Right hindlimb (tissue), 1 donor: ENCODE results near the gene SQSTM1.
"Not testable (repeated sequence)": the region's sequence is repeated elsewhere in the genome, so short reads cannot be mapped to it uniquely, and the experiment has no call there.

Experiments
- DNase-seq: peaks from one replicate; pipeline ENCODE4 v3.0.0-alpha.2; 2018

Gene SQSTM1

DNA sequence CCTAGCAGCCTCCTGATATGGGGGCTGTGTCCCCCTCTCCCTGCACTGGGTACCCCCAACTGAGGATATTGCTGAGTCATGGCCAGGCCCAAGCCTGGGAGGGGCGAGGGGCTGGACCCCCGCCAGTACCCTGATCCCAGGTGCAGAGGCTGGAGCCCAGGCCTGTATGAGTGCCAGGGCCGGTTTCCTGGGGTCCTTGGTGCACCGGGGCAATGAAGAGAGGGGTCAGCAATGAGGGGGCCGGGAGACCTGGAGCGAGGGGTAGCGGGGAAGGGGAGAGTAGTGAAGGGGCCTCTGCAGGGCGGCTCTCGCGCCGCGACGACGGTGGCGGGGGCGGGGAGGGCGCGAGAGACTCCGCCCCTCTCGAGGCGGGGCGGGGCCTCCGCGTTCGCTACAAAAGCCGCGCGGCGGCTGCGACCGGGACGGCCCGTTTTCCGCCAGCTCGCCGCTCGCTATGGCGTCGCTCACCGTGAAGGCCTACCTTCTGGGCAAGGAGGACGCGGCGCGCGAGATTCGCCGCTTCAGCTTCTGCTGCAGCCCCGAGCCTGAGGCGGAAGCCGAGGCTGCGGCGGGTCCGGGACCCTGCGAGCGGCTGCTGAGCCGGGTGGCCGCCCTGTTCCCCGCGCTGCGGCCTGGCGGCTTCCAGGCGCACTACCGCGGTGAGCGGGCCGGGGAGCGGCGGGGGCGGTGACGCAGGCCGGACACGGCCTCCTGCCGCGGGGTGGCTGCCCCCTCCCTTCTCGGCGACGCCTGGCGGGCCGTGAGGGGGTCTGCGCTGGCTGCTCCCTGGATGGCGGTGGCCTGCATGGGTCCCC lies at the start of gene SQSTM1:
SQSTM1 (plus strand) TSS at position 423 of the 815 bp plus-strand sequence; CDS start at position 455, 32 bp downstream.
- peak; percentile 87 for DNase-seq

DNA sequence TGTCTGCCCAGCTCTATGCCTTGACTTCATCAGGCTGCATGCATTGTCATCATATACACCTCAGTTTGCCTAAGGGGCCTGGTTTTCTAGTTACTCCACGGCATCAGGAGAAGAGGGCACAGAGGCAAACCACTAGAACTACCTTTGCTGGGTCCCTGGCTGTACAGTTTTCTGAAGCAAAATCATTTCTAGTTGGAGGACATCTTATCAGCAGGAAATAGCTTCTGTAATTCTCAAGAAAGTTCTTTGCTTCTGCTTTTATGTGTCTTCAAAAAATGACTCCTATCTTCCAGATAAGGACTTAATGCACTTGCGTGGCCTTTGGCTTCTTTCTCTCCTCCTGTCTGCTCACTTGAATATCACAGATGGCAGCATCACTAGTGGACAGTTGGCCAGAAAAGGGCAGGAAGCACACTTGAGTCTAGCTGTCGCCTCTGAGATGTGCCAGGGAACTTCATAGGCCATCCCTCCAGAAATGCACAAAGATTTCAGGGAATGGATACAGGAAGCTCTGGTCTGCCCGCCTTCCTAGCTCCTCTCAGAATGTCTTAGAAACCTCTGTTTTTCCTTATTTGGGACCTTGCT lies 49.3 kb upstream of the SQSTM1 start:
- DNase-seq, result no peak

GRCh38 chr5:179772351-179772750 lies 48.4 kb upstream of the SQSTM1 start:
- no peak for DNase-seq

- no peak for DNase-seq
Measured at GRCh38 chr5:179773686-179774040, 47.0 kb upstream of the SQSTM1 start.

- DNase-seq, result no peak
Measured at GRCh38 chr5:179774442-179774841, 46.3 kb upstream of the SQSTM1 start.

- no peak for DNase-seq
Measured at GRCh38 chr5:179776411-179776938, 44.2 kb upstream of the SQSTM1 start.

GRCh38 chr5:179777456-179777855 lies 43.2 kb upstream of the SQSTM1 start:
- DNase-seq, result no peak

DNA sequence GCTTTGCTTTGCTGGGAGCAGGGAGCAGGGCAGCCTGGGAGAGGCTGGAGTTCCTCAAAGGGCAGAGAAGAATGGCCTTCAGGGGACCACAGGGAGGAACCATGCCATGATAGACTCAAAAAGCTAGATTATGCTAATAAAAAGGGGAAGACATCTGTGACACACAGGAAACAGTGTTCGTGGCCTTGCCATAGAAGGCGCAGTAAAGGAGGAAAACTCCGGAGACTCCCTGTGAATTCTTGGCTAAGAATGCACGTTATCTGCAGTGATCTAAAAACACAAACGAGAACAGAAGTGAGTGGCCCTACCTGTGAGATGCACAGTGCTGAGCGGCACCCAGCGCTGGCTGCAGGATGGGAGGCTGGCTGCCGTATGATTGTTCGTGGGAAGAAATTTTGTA lies 42.8 kb upstream of the SQSTM1 start:
- DNase-seq, result no peak

DNA sequence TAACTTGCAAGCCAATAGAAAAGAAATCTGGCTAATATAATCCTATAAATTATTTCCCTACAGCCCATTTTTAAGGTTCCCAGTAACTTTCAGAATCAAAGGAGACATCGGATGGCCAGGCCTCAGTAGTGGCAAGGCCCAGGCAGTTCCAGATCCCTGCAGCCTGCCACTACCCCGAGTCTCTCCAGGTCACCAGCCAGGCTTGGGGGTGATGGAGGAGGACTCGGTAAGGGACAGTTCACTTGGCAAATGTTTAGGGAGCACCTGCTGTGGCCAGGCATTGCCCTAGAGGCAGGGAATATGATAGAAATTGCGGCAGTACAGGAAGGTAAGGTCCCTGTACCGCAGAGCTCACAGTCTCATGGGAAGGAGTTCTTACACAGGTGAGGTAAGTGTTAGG lies 42.1 kb upstream of the SQSTM1 start:
- DNase-seq, result no peak

GRCh38 chr5:179779826-179780225 lies 40.9 kb upstream of the SQSTM1 start:
- no peak for DNase-seq

DNA sequence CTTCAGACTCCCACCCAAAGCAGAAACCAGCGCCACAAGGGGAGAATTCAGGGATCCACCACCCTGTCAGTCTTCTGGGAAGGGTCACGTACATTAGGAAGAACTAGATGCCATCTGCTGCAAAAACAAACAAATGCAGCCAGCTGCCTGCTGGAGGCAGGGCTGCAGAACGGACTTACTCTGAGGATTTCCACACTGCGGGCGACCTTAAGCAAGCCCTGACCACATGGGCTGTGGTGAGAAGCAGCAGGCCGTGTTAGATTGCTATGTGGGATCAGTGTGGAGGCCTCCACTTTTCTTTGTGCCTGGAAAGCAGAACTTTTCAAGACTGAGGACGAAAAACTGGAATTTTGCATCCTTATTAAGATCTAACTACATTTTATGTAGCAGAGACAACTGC lies 40.3 kb upstream of the SQSTM1 start:
- no peak for DNase-seq

DNA sequence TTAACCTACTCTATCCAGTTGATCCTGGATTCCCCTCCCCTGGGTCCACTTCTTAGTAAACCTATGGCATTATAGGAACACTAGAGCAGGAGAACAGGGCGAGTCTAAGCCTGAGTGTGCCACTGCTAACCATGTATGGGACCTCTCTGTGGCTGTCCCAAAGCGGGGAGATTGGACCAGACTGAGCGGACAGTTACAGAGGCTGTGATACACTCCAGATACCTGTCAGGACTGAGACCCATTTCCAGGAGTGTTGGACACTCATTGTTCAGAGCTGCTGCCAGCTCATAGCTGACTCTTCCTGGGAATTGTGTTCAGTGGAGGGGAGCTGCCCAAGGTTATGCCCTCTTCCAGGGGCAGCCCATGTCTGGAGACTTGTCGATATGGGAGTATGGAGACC lies 38.9 kb upstream of the SQSTM1 start:
- DNase-seq, result no peak

DNA sequence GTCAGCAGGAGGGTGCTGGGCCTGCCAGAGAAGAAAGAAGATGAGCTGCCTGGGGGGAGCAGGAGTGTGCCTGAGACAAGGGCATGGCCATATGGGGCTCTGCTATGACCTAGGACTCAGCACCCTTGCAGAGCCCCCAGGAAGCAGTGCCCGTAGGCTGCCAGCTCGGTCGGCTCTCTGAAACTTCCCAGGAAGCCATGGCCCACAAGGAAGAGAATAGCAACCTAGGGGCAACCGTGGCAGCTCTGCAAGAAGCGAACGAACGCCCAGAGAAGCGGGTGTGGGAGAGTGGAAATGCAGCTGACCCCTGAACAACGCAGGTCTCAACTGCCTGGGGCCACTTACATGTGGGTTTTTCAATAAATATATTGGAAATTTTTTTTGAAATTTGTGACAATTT lies 37.6 kb upstream of the SQSTM1 start:
- DNase-seq, result no peak

- DNase-seq, result no peak
Measured at GRCh38 chr5:179786861-179787260, 33.8 kb upstream of the SQSTM1 start.

- no peak for DNase-seq
Measured at GRCh38 chr5:179788193-179788854, 32.4 kb upstream of the SQSTM1 start.

GRCh38 chr5:179789278-179789677 lies 31.4 kb upstream of the SQSTM1 start:
- DNase-seq, result not testable (repeated sequence)

DNA sequence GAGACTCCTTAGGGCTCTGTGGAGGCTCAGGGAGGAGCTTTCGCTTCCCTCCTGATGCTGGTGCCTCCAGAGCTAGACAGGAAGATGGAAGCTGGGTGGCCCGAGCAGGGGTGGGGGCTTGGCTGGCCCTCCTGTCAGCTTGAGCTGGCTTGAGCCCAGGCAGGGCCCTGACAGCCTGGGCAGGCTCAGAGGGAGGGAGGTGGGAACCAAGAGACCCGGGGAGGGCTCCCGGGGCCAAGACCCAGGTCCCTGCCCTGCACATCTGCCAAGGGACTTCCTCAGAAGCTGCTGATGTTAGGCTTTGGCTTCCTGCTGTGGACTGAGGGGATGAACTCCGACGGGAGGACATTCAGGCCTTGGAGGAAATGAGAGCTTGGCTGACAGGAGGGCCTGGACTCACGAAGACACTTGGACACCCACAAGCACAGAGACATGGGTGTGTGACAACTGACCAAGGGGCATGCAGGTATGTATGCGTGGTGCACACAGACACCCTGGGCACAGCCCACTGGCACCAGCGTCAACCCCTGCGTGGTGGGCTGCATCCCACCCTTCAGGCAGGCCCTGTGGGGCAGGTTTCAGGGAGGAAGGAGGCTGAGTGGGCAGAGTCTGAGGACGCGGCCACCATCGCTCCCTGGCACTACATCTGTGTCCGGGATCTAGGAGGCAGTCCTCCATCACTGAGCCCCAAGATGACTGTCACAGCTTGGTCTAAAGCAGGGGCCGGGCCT lies 28.7 kb upstream of the SQSTM1 start:
- DNase-seq, result peak; percentile 41

- peak; percentile 25 for DNase-seq
Measured at GRCh38 chr5:179792612-179793467, 27.9 kb upstream of the SQSTM1 start.

DNA sequence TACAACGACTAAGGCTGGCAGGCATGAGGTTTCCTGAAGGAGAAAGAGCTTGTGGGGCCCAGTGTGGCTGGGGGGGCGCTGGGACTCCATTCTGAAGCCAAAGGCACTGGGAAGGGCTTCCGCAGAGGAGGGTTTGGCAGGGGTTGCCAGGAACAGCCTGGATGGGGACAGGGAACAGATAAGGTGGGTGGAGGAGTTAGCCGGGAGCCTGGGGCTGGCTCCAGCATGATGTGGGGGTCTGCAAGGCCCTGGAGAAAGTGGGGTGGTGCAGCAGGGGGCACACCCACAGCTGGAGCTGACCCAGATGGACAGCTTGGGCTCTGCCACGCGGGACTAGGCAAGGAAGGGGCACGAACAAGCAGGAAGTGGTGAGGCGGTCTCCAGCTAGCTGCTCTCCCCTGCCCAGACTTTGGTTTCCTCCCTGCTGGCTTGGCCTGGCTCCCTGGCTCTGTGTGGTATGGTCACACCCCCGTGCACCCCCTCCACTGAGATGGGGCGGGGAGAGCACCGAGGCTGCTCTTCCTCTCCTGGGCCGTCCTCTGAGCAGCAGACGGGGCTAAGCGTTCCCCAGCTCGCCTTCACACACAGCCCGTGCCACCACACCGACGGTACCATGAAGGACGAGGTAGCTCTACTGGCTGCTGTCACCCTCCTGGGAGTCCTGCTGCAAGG lies 27.1 kb upstream of the SQSTM1 start, which contains the start of gene LTC4S:
LTC4S (plus strand) TSS at position 519 of the 672 bp plus-strand sequence; CDS start at position 614, 95 bp downstream.
- peak; percentile 86 for DNase-seq

GRCh38 chr5:179794171-179794570 lies 26.5 kb upstream of the SQSTM1 start:
- DNase-seq, result peak; percentile 21

- peak; percentile 23 for DNase-seq
Measured at GRCh38 chr5:179794575-179794974, 26.1 kb upstream of the SQSTM1 start.
